ENCODE data around the gene DNMT3L. TPM values are rescaled to one million over a fixed set of nuclear protein-coding genes. Genes with fewer than 3 reads are reported as not detected.
"Not testable (repeated sequence)": the region's sequence is repeated elsewhere in the genome, so short reads cannot be mapped to it uniquely, and the experiment has no call there.

Gene DNMT3L
- total and polyA plus RNA-seq, 4 experiments from 2014 or later = not detected

DNA sequence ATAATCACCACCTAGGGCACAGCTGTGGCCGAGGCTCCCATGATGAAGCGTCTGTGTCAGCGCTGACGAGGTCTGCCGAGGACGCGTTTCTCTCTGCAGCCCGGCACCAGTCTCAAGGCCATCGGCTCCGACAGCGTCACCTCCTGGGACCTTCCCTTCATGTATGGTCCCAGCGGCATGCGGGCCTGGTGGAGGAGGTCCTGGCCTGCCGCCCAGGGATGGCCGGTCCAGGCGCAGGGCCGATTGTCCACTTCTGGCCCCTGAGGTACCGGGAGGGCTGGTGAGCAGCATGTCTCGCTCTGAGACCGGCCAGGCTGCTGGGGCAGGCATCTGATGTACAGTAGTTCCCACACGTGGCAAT, 64.6 kb downstream of the DNMT3L start:
- H3K9me3 ChIP-seq (ENCODE audit: control insufficient read depth in 1 of 2, low read length in 2 of 2); H3K36me3 Mint-ChIP-seq; POLR2A ChIA-PET (ENCODE audit: partially characterized antibody); DNase-seq; H3K9me3 Mint-ChIP-seq; H3K27me3 ChIP-seq (ENCODE audit: insufficient read depth, low read length); H3K36me3 ChIP-seq (ENCODE audit: insufficient read depth, low read length); H3K27ac Mint-ChIP-seq; H3K27ac ChIP-seq (ENCODE audit: low read depth, low read length); H3K4me3 Mint-ChIP-seq; H3K4me1 Mint-ChIP-seq; CTCF ChIA-PET (ENCODE audit: partially characterized antibody); intact Hi-C loops (cut with micrococcal nuclease); H3K4me3 ChIP-seq (ENCODE audit: low read length in 2 of 2); H3K27me3 Mint-ChIP-seq; H3K4me1 ChIP-seq (ENCODE audit: insufficient read depth, low read length): not testable (repeated sequence)

Other genes starting within 250 kb of the DNMT3L start
- gene TRAPPC10, start 249.6 kb downstream of the DNMT3L start, total RNA-seq = 10 to 100 TPM; 94.2 to 95.5 TPM
- 10 to 100 TPM; 17.7 to 40.2 TPM for gene TRAPPC10, start 249.6 kb downstream of the DNMT3L start, polyA plus RNA-seq
- gene PWP2, start 154.5 kb downstream of the DNMT3L start, total RNA-seq = 10 to 100 TPM; 27.2 to 28.2 TPM
- gene PWP2, start 154.5 kb downstream of the DNMT3L start, polyA plus RNA-seq = 10 to 100 TPM in 1 of 2 donors, under 1 TPM in 1; 0.35 to 13.9 TPM
- gene GATD3, start 128.2 kb downstream of the DNMT3L start, total RNA-seq = 10 to 100 TPM; 55.6 to 56.6 TPM
- gene GATD3, start 128.2 kb downstream of the DNMT3L start, polyA plus RNA-seq = 10 to 100 TPM; 10.9 to 48.9 TPM
- 1 to 10 TPM; 4.2 to 4.9 TPM for gene ICOSLG, start 21.0 kb downstream of the DNMT3L start, total RNA-seq
- 1 to 10 TPM; 1.0 to 4.1 TPM for gene ICOSLG, start 21.0 kb downstream of the DNMT3L start, polyA plus RNA-seq
- not detected for gene AIRE, start 24.0 kb upstream of the DNMT3L start, total RNA-seq
- 1 to 10 TPM in 1 of 2 donors, under 1 TPM in 1; 0.32 to 2.3 TPM for gene AIRE, start 24.0 kb upstream of the DNMT3L start, polyA plus RNA-seq
- gene PFKL, start 38.2 kb upstream of the DNMT3L start, total RNA-seq = 100 to 1,000 TPM; 143 to 145 TPM
- 100 to 1,000 TPM; 132 to 134 TPM for gene PFKL, start 38.2 kb upstream of the DNMT3L start, polyA plus RNA-seq
- 10 to 100 TPM; 51.7 to 55.2 TPM for gene CFAP410, start 77.5 kb upstream of the DNMT3L start, total RNA-seq
- gene CFAP410, start 77.5 kb upstream of the DNMT3L start, polyA plus RNA-seq = 10 to 100 TPM; 20.1 to 32.4 TPM
- 1 to 10 TPM; 1.3 to 1.7 TPM for gene TRPM2, start 91.7 kb upstream of the DNMT3L start, total RNA-seq
- gene TRPM2, start 91.7 kb upstream of the DNMT3L start, polyA plus RNA-seq = under 1 TPM in 1 of 2 donors, not detected in 1; 0.37 TPM
- gene LRRC3, start 193.6 kb upstream of the DNMT3L start, total RNA-seq = 1 to 10 TPM; 1.4 to 1.5 TPM
- gene LRRC3, start 193.6 kb upstream of the DNMT3L start, polyA plus RNA-seq = under 1 TPM; 0.11 to 0.61 TPM

Data from CD4-positive, alpha-beta memory T cell (primary cell).